GM19324 (cell line): ENCODE results near the gene CHRNE.

Source experiments
- ATAC-seq: cut with Tn5 transposase; IDR thresholded peaks from one replicate; pipeline ENCODE4 v1.9.1; 2021; ENCODE audit warnings: mild to moderate bottlenecking, moderate library complexity; ENCODE audit not compliant: unreplicated experiment, low FRiP score

The CHRNE gene

DNA sequence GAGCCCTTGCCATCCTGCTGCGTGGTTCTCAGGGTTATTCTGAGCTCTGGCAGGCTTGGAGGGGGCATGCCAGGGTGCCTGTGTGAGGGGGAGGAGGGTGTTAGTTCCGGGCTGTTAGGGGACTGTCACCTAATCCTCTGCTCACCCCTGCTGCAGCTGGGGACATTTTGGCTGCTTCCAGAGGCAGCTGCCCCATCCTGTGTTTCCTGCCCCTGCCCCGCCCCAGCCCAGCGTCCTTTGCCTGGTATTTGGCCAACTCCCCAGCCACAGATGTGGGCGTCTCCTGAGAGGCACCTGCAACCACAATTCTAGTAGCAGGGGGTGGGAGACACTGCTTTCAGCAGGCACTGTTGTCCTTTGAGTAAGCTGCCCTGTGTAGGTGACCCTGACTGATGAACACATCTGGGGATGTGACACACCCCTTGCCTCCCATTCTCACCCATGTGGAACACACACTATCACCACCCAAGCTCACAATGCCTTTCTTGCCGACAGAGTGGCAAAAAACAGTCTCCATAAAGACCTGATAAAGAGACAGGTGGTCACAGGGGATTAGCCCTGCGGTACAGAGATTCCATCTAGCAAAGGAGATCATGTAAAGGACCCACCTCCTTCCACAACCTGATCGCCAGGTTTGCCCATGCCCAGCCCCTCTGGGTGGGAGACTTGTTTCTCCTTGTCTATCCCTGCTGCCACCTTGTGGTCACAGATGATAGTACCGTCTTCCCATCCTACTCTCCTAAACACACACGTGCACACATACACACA, at the start of gene CHRNE:
Gene CHRNE, minus strand, starts transcription at position 48 of the 768 bp plus-strand sequence. Its CDS starts 35 bp downstream, at position 13.
- ATAC-seq = no peak

DNA sequence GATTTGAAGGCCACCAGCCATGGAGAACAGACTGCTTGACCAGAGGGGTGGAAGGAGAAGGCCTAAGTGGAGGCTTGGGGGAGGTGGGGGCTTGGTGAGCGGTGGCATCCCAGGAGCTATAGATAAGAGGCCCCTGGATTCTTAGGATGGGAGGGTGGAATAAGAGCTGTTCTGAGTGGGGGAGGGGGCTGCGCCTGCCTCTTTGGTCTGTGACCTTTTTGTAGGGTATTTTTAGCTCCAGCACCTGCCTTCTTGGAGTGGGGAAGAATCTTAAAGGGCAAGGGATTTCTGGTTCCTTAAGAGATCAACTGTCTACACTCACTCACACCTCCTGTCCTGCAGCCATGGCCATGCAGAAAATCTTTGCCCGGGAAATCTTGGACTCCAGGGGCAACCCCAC, 48.6 kb upstream of the CHRNE start:
- ATAC-seq = no peak

DNA sequence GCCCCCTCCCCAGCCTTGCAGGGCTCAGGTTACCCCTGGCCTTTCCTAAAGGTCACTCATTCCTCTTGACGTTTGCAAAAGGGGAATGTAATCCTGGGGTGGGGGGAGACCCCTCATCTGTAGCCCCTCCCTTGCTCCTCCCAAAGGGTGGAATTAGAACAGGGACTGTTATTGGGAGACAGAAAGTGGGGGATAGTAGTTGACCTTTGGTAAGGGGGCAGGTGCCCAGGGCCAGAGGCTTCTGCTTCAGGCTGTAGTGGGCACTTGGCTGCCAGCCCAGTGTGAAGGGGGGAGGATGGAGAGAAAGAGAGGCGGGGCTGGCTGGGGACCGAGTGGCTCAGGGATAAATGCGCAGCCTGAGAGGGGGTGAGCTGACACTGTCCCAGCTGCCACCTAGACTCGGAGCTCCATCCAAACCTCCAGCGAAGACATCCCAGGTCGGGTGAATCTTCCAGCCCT, 47.9 kb upstream of the CHRNE start, which contains the start of gene ENO3:
Gene ENO3, plus strand, starts transcription at position 374 of the 459 bp plus-strand sequence. CDS start 711 bp downstream, outside the sequence.
- no peak for ATAC-seq

DNA sequence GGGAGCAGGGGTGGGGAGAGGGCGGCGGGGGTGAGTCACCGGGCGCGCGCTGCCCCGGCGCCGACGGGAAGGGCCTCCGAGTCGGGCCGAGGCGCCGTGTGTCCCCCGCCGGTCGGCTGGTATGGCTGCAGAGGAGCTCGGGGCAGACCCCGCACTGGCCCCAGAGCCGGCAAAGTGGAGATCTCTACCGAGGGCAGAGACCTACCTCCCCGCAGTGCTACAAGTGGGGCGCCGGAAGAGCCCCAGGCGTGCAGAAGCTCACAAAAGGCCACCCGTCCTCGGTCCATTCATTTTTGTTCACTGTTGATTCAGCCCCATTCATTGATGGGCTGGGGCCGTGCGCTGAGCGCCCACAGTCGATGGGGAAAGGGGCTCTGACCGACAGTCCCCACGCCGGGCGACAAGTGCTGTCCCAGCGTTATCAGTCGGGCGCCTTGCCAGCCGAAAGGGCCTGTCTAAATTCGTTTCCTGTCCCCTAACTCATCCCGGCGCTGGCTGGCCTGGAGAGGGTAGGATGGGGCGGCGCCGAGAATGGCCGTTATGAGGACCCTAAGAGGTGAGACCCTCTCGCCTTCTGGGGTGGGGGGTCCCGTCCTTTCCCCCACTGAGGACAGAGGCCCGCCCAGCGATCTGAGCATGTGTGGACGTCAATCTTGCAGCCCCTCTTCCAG, 47.3 kb upstream of the CHRNE start:
- ATAC-seq = peak; percentile 1

DNA sequence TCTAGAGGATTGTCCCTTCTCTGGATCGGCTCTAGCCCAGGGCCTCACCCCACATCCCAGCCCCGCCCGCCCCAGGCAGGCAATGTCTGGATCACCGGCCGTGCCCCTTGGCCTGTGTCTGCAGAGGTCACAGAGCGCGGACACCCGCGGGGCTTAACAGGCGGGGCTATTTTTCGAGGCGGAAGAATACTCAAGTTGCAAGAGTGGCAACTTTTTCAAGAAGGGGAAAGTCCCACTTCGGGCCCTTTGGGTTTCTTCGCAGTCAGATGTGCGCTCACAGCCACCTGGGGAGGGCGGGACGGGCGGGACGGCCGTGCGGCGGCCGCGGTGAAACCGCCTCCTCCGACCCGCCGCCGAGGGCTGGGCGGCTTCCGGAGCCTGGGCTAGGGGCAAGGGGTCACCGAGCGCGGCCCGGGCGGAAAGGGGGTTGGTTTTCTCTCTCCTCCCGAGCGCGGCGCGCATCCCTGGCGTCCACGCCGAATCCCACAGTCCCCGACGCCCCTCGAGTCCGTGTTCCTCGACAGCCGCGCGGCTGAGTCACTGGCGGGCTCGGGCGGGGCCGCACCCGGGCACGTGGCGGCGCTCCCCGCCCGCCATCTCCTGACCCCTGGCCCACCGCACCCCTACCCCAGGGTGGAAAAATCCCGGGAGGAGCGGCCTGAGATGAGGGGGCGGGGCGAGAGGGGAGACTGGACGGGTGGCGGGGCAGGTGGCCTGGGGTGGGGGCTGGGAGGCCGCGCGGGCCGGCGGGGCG, 46.6 kb upstream of the CHRNE start:
- ATAC-seq = peak; percentile 27

DNA sequence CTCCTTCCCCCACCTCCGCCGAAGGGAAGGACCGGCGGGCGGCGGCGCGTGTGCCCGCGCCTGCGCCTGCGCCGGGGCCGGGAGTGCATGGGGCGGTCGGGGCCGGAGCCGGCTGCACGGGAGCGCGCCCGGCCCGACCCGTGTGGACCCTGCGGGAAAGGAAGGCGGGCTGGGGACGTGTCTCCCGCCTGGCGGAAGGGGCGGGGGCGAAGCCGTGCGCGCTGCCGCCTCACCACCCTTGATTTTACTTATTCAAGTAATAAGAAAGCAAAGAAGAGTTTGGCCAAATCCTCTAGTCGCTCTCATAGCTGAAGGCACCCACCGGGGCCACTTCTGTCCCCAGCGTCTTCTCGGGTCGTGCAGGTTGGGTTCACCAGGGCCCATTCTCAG, 46.0 kb upstream of the CHRNE start:
- peak; percentile 50 for ATAC-seq

DNA sequence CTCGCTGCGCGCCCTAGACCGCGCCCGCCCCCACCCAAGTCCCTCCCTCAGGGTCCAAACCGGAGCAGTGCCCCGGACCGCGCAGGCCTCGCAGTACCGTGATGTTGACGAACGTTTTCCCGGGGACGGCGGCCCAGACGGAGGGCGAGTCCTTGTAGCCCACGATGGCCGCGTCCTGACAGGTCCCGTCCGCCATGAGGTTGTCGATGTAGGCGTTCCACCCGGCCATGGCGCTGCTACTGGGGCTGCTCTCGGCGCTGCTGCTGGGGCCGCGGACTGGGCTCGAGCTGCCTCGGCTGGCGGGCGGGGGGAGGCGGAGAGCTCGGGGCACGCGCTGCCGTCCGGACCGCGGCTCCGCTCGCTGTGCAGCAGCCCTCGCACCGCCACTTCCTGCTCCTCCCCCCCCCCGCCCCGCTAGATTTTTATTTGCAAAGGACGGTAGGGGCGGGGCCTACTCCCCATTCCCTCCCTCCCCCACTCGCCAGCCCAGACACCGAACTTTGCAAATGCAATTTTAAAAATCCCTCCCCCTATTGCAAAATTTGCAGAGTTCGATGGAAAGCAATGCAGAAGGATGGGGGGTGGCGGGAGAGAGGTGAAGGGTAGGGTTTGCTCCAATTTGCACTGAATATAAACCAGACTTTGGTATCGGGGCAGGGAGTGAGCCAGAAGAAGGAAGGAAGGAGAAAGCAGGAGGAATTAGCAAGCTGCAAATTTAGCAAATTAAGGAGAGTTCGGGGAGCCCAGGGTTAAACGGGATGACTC, 45.5 kb upstream of the CHRNE start, which contains the start of gene PFN1:
Gene PFN1, minus strand, starts transcription at position 365 of the 765 bp plus-strand sequence. Its CDS starts 136 bp downstream, at position 229.
- ATAC-seq = peak; percentile 18

DNA sequence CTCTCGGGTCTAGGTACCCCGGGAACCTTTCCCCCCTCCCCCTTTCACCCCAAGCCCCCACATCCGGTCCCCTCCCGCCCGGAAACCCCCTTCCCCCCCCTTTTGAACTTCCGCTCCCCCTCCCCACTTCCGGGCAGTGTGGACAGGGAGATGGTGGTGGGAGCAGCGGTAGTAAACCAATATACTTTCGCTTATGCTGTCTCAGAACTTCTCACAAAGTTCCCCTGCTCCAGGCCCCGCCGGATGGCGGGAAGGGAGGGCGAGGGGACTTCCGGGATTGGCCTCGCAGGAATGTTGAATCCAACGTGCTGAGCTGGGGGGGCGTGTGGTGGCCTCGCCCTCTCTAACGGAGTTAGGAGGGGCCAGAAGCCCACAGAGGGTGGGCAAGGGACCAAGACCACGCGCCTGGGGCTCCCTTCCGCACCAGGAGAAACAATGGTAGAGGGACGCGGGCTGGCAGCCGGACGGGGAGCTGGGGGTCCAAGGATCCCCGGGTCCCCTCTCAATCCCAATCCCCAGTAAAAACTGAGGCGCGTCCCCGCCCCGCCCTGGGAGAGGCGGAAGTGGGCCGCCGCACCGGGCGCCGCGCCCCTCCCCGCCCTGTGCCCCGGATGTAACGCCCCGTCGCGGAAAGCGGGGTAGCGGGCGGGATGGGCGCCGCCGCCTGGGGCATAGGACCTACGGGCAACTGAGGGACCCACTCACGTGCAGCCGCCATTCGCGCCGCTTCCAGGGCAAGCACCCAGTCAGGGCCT, 44.7 kb upstream of the CHRNE start:
- ATAC-seq = peak; percentile 19

DNA sequence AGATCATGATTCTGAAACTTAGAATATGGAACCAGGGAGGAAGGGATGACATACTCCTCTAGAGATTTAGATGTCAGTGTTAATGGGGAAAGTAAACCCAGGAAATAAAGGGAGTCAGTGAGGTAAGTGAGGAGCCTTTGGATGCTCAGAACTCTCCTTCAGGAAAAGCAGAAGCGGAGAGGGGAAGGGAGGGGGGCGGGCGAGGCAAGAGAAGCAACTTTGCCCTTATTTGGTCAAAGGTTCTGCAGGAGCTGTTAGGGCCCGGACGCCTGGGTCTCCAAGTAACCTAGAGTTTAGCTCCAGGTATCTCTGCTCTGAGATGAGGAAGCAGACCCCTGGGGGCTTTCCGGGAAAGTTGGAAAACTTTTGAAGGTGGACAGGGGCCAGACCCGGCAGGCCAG, 44.1 kb upstream of the CHRNE start:
- no peak for ATAC-seq

DNA sequence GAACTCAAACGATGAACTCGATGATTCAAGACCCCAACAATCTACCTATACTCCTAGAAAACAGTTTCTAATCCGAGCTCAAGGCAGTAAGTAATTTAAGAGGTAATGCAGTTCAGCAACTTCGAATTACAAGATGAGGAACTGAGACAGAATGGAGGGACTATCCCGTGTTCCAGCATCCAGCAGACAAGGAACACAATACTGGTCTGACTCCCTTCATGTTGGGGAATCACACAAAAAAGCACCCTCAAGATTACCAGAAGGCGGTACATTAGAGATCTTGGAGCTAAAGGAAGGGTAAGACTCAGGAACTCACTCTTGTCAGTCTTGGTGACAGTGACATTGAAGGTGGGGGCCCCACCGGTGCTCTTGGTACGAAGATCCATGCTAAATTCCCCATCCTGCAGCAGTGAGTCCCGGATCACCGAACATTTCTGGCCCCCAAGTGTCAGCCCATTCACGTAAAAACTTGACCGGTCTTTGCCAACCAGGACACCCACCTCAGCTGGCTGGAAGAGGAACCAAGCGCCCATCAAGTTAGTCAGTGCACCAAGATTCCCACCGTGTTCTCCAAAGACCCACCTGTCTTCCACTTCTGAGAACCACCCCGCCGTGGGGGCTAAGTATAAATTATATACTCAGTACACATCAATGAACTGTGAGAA, 43.5 kb upstream of the CHRNE start:
- ATAC-seq = no peak

DNA sequence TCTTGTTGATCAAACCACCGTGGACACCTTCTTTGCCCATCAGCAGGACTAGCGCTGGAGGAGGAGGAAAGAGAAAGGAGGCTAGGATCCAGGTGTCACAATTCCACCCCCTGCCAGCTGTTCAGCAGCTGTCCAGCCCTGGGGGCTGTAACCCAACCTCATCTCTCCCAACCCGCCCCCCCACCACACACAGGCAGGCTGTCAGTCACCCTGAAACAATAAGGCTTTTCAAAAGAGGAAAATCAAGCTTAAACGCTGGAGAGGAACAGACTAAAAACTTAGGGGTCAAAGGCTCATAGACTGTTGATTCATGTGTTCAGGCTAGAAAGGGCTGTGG, 43.0 kb upstream of the CHRNE start:
- ATAC-seq = no peak

DNA sequence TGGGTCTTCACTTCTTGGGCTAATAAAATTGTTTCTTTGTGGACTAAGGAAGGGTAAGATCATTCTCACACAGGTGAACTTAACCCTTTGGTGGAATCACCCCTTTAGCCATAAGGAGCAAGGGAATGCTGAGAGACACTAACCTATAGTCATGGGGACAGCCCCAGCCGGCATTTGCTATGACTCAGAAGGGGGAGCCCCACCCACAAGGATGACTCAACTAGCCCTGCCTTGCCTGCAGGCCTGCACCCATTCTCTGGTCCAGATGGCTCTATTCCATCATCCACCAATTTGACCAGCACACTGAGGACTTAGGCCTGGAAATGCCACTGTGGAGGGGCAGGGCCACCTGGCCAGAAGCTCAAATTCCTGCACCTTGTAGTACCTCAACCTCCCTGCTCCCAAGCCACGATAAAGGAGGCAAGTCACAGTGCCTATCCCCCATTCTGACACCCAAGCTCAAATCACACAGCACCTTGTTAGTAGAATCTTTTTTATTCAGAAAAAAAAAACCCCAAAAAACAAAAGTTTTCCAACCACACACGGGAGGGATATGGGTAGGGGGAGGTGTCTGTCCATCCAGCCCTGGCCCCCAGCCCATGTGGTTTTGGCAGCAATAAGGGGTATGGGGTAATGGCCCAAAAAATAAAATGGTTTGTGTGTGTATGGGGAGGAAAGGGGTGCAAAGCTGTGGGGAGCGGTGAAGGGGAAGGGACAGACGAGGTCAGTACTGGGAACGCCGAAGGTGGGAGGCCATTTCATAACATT, 42.5 kb upstream of the CHRNE start:
- no peak for ATAC-seq

DNA sequence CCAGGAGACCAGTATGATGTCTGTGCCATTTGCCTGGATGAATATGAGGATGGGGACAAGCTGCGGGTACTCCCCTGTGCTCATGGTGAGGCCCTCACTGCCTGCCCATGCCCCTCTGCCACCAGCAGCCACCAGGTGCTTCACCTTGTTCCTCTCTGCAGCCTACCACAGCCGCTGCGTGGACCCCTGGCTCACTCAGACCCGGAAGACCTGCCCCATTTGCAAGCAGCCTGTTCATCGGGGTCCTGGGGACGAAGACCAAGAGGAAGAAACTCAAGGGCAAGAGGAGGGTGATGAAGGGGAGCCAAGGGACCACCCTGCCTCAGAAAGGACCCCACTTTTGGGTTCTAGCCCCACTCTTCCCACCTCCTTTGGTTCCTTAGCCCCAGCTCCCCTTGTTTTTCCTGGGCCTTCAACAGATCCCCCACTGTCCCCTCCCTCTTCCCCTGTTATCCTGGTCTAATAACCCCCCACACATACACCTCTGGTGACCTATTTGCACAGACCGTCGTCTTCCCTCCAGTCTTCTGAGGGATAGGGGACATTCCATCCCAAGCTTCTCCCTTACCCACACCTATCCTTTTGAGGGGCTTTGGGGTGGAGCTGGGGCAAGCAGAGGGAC, 41.8 kb upstream of the CHRNE start:
- ATAC-seq = no peak

DNA sequence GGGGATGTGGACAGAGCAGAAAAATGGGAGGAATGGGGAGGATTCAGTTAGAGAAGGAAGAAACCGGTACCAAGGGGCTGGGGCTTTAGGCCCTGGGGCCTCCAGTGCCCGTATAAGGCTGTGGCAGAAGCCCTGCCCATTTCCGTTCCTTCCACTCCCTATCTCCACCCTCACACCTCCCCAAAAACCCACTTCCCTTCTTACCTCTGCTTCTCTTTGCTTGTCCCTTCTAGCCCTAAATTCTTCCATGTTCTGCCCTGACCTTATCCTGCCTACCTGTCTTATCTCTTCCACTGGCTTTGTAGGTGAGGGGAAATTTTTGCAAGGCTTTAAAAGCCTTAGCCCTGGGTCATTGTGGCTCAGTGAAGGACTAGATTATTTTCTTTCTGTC, 41.3 kb upstream of the CHRNE start:
- ATAC-seq = no peak

DNA sequence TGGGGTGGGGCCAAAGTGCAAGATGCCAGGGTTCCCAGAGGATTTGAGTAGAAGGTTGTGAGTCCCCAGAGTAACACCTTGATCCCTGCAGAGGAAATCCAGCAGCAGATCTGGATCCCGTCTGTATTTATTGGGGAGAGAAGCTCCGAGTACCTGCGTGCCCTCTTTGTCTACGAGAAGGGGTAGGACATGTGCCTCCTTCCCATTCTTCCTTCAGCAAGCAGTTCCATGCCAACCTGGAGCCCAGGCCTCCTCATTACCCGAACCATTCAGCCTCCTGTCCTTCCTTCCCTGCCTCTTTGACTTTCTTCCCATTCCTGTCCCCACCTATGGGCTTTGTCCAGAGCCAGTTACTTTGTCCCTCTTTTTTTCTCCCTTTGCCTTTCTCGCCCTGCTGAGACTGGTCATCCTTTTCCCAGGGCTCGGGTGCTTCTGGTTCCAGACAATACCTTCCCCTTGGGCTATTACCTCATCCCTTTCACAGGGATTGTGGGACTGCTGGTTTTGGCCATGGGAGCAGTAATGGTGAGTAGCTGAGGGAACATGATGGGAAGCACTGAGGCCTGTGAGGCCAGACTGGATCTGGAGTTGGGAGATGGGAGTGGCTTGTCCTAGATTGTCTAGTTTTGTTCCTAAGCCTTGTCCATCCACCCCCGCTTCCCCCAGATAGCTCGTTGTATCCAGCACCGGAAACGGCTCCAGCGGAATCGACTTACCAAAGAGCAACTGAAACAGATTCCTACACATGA, 40.0 kb upstream of the CHRNE start:
- ATAC-seq = no peak

DNA sequence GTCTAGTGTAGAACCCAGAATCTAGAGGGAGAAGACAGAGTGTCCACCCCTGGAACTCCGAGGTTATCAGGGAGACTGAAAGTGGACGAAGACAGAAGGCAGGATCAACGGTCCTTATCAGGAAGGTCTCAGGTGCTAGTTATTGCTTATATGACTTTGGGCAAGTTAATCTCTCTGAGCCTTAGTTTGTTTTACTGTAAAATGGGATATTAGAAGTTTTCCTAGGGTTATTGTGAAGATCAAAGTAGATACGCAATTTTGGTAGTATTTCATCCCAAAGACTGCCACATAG, 38.4 kb upstream of the CHRNE start:
- ATAC-seq = no peak

DNA sequence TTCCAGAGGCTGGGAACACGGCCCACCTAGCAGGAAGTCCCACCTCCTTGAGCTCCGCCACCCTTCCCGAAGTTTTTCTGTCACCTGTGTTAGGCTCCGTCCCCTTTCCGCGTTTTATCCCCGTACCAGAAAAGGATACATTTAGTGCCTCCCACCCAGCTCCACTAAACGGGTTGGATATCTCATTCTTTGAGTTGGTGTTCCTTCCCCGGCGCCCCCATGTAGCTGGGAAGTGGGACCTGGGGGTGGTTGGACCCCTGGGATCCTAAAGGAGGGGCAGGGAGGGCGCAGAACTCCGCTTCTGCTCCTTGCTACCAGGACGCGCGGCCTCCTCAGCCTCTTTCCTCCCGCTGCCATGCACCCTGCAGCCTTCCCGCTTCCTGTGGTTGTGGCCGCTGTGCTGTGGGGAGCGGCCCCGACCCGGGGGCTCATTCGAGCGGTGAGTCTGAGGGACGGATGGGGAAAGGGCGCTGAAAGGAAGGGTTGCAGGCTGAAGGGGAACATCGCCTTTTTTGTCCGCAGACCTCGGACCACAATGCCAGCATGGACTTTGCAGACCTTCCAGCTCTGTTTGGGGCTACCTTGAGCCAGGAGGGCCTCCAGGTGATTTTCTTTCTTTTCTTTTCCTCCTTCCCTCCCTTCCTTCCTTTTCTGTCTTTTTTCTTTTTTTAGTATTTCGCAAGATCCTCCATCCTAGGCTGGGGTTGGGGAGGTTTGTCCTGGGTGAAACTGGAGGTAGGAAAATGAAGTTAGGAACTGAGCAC, 37.8 kb upstream of the CHRNE start:
- ATAC-seq = no peak
